ENCODE measurements around the gene MAP2K5.

Gene MAP2K5

DNA sequence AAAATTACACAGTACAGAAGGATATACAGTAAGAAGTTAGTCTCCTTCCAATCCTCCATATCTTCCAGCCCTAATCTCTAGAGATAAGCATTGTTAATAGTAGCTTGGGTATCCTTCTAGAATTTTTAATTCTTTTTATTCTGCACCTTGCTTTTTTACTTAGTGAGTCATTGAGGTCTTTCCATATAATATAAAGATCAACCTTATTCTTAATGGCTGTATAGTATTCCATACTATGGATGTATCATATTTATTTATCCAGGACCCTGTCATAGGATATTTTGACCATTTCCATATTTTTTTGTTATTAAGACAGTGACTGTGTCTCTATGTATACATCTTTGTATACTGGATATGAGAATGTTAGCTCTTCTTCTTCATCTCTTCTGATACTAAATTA lies 246.5 kb downstream of the MAP2K5 start:
- DNase-seq: no peak

GRCh38 chr15:67790610-67791319 lies 248.3 kb downstream of the MAP2K5 start:
- no peak for DNase-seq

GRCh38 chr15:67792250-67792942 lies 249.9 kb downstream of the MAP2K5 start:
- DNase-seq: no peak

DNA sequence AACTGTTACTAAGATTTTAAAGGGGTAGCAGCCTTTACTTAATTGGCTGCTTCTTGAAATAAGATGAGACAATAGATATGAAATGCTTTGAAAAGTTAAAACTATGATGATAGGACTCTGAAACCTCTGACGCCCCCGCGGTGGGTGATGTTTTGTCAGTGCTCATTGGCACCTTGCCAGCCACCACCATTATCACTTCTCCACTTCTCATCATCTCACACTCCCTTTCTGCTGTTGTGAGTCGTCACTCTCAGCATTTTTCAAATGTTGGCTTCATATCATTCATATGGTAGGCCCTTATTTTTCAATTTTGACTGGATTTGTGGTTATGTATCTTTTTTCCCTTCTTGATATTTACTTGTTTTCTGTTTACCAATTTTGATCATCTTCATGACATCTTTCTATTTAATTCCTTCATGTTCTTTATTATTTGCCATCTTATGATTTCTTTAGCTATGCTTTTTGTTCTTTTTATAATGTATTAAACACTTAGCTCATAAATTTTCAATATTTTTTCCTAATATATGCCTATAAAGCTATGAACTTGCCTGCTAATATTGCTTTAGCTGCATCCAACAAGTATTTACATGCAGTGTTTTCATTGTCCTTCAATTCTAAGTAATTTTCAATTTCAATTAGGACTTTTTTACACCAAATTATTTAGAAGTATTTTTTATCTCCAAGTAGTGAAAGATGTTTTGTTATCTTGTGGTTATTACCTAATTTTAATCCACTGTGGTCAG lies 252.5 kb downstream of the MAP2K5 start:
- no peak for DNase-seq

- DNase-seq: no peak
Observed at GRCh38 chr15:67796196-67797127, 254.0 kb downstream of the MAP2K5 start.

DNA sequence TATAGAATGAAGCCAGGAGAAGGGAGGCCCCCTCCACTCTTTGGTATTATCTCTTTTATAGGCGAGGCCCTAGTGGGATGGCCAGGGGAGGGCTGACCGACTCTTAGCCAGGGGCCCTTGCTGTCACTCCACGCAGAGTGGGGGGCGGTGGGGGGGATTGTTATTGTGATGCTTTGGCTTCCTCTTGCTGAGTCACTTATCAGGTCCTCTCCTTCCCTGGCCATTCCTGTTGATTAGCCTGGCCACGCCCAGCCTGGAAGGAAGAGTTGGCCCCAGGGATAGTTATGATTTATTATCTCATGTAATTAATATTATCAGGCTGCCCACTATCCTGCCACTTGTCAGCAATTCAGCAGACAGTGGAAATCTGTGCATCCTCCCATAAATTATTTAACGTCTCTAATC lies 257.3 kb downstream of the MAP2K5 start:
- DNase-seq: no peak

- DNase-seq: no peak
Observed at GRCh38 chr15:67801142-67801541, 258.6 kb downstream of the MAP2K5 start.

DNA sequence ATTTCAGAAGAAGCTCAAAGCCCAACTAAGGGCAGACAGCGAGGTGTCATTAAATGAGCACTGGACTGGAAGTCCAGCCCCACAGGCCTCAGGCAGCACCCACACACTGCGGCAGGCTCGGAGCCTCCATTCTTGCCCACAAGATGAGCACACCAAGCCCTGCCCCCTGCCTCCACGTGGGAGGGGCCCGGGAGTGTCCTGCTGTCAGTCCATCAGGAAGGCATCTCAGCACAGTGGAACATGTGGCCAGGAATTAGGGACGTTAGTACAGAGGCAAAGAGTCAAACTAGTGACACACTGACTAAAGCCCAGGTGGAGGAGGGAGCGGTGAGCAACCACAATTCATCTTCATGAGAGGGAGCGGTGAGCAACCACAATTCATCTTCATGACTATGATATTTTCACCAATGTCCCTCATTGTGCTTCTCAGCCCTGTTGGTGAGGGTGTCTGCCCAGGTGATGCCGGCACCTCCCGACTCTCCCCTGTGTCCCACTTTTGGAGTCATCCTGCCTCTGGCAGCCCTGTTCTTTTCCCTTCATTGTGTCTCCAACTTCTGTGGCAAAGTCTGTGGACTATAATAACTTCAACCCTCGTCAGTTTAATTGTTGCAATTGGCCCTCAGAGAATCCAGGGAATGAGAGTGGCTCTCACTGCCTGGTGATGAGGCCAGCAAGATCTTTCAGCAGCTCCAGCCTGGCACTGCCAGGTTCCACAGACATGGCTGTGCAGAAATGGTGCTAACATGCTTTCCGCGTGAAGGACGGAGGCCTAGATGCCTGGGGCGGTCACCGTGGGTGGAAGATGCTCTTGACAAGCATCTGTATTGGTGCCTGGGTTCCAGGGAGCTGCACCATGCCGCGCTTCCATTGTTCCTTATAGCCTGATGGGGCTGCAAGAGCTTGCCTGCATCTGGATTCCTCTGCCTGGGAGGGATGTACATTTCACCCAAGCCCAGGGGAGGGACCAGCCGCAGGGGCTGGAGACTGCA lies 259.7 kb downstream of the MAP2K5 start:
- no peak for DNase-seq

- DNase-seq: no peak
Observed at GRCh38 chr15:67803299-67803698, 260.8 kb downstream of the MAP2K5 start.

DNA sequence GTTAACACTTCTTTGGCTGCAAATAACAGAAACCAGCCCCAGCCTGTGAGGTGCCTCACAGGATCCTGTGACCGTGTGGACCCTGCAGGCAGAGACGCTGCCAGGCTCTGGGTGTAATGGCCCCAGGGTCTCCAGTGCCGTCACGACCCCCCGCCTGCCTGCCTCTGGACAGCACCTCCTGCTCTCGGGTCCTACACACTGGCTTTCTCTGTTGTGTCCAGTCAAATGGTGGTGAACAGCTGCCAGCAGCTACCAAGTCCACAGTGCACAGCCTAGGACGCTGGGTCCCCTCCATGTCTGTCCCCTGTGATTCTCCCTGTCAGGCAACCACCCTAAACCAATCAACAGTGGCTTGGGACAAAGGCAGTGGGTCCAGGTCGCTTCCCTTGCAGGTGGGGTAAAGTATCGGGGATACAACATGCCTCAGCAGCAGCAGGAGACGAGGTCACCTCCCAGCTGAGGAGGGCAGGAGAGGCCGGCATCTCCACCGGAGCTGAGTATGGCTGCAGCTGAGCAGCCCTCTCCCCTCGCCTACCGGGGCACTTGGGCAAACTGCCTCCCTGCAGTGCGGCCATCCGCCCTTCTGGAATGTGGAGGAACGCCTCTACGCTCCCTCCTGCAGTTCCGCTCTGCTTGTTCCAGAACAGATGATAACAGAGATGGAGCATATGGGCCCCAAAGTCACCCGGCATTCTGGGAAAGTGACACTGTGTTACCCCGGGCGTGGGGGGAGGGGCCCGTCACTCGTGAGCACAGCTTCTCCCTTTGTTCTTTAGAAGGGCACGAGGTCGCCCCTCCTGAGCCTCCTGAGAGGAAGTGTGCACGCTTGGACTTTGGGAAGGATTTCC lies 261.7 kb downstream of the MAP2K5 start:
- DNase-seq: no peak

DNA sequence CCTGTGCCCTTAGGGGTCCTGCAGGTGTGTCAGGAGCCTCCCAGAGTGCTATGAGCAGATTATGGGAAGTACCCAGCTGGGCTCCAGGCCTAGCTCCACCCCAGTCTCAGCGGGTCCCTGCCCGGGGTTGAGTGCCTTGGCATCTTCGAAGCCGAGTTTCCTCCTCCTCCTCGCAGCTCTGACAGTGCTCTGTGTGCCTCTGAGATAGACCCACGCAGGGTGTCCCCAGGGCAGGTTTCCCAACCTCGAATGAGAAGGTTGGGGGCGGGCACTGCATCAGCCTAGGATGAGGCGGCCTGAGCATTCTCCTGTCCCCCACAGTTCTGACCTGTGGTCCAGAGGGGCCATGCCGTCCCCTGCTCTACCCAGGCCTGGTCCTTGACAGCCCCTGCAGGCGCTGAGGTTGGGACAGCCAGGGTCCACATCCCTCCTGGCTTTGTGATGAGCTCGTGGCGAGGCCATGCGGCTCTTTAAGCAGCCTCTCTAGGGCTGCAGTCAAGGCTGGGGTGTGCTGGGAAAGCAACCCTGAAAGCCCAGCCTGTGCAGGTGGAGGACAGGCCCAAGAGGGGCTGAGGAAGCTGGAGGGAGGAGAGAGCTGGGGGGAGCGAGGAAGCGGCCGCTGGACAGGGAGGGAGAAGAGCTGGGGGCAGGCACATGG lies 262.6 kb downstream of the MAP2K5 start:
- no peak for DNase-seq

- no peak for DNase-seq
Observed at GRCh38 chr15:67805666-67806516, 263.4 kb downstream of the MAP2K5 start.

- DNase-seq: no peak
Observed at GRCh38 chr15:67806536-67806935, 264.0 kb downstream of the MAP2K5 start.

DNA sequence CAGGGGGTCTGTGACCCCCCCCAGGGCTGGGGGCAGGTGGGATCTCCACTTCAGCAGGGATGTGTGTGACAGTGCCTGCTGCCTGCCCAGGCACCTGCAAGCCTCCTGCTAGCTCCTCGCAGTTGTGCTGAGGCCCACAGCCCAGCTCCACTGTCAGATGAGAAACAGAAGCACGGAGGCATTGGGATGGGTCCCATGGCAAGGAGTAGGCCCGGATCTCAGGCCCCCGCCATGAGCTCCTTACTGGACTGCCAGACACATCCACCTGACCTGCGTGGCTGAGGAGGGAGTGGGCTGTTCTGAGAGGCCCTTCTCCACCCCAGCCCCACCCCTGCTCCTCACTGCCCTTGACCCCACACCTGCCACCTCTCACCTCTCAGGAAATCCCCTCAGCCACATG lies 264.6 kb downstream of the MAP2K5 start:
- DNase-seq: no peak

- DNase-seq: no peak
Observed at GRCh38 chr15:67807836-67808235, 265.3 kb downstream of the MAP2K5 start.

GRCh38 chr15:67808821-67809220 lies 266.3 kb downstream of the MAP2K5 start:
- DNase-seq: no peak

- no peak for DNase-seq
Observed at GRCh38 chr15:67809441-67809840, 266.9 kb downstream of the MAP2K5 start.

GRCh38 chr15:67809866-67810265 lies 267.4 kb downstream of the MAP2K5 start:
- no peak for DNase-seq

DNA sequence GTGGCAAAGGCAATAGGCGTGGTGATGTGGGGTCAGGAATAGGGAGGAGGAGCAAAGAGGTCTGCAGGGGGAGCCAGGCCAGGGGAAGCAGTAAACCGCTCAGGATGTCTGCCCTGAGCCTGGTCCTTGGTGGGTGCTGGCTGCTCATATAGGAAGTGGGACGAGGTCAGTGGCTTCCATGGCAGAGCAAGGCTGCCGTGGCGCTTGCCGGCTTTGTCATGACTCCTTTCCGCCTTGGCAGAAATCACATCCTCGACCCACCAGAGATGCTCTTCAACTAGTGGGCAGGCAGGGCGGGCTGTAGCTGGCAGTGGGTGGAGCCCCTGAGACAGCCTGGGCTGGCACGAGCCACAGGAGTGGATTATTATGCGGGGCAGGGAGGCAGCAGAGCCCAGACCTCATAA lies 269.7 kb downstream of the MAP2K5 start:
- no peak for DNase-seq

Measured in activated gamma-delta T cell (primary cell).